GM12878 (cell line): ENCODE data around the gene IZUMO1. TPM values are rescaled to one million over a fixed set of nuclear protein-coding genes. Genes with fewer than 3 reads are reported as not detected.

Experiments used
- ATAC-seq: fragments of 200-7000 bp; cut with Tn5 transposase; 3 replicates; pipeline ENCODE4 v1.9.1; 2020; ENCODE audit warnings: mild to moderate bottlenecking, moderate library complexity
- BruUV-seq: library from RNA; stranded (reverse); fragments of 400-500 nt; replicated peaks from 2 replicates; lab custom pipeline; 2021; lab: Mats Ljungman, UMichigan
- CTCF ChIA-PET: fragments of 300-600 bp; sonication (Branson Sonifier 250); formaldehyde crosslinking; extraction: SDS; loops from one replicate; lab custom pipeline; 2021; ENCODE audit warnings: inconsistent platforms; lab: Yijun Ruan, JAX
- POLR2A ChIA-PET: fragments of 350-600 bp; formaldehyde crosslinking; extraction: SDS; loops from one replicate; lab custom pipeline; 2021; ENCODE audit warnings: inconsistent platforms; lab: Charles Lee
- RAD21 ChIA-PET: fragments of 300-600 bp; sonication (Branson Sonifier 250); formaldehyde crosslinking; loops from one replicate; lab custom pipeline; 2023; ENCODE audit warnings: antibody characterized with exemption; ENCODE audit not compliant: unreplicated experiment; lab: Charles Lee
- SMC1A ChIA-PET: fragments of 300-600 bp; sonication (Branson Sonifier 250); formaldehyde crosslinking; loops from one replicate; lab custom pipeline; 2023; ENCODE audit not compliant: unreplicated experiment, uncharacterized antibody; lab: Charles Lee
- DNase-seq: peaks from one replicate; pipeline ENCODE4 v3.0.0-alpha.2; 2011; ENCODE audit warnings: low read depth, low spot score
- FAIRE-seq: peaks from 3 replicates; lab custom pipeline; 2011; peaks lifted over from hg19 to GRCh38; lab: Jason Lieb, UNC
- H2AFZ ChIP-seq: 2 replicates; pipeline ENCODE4 v1.6.0; 2011; ENCODE audit warnings: low read depth, low read length, control low read depth; ENCODE audit not compliant: control insufficient read depth
- H3K27ac ChIP-seq: 2 replicates; pipeline ENCODE4 v1.5.1; 2011; ENCODE audit warnings: control low read depth; ENCODE audit not compliant: control insufficient read depth, insufficient read depth
- H3K27me3 ChIP-seq, 2 experiments: replicated peaks in 1 of 2; 2 replicates each; pipeline versions ENCODE4 v1.6.0 to v1.6.1; 2011; ENCODE audit warnings: low read length in 1 of 2; ENCODE audit not compliant: control insufficient read depth in 2 of 2, insufficient read depth in 2 of 2
- H3K36me3 ChIP-seq, 2 experiments: 2 replicates each; pipeline ENCODE4 v1.5.1; 2011; ENCODE audit warnings: low read length in 1 of 2; ENCODE audit not compliant: control insufficient read depth in 2 of 2, insufficient read depth in 2 of 2
- H3K4me1 ChIP-seq: 2 replicates; pipeline ENCODE4 v1.6.1; 2011; ENCODE audit warnings: mild to moderate bottlenecking, low read length, moderate library complexity, mixed read lengths; ENCODE audit not compliant: control insufficient read depth, insufficient read depth
- H3K4me2 ChIP-seq: 2 replicates; pipeline ENCODE4 v1.6.0; 2011; ENCODE audit warnings: control low read depth; ENCODE audit not compliant: control insufficient read depth, insufficient read depth
- H3K4me3 ChIP-seq: fragments of 200-600 bp; sonication (generic); 2 replicates; pipeline ENCODE4 v1.5.1; 2016
- H3K79me2 ChIP-seq: 2 replicates; pipeline ENCODE4 v1.6.0; 2011; ENCODE audit warnings: low read length; ENCODE audit not compliant: control insufficient read depth, insufficient read depth
- H3K9ac ChIP-seq: 2 replicates; pipeline ENCODE4 v1.8.0; 2011; ENCODE audit warnings: low read length, control low read depth, mixed read lengths; ENCODE audit not compliant: control insufficient read depth, insufficient read depth
- H3K9me3 ChIP-seq: replicated peaks from 3 replicates; pipeline ENCODE4 v1.5.1; 2011; ENCODE audit warnings: mild to moderate bottlenecking, low read length; ENCODE audit not compliant: control insufficient read depth, insufficient read depth
- H4K20me1 ChIP-seq: 2 replicates; pipeline ENCODE4 v1.6.0; 2011; ENCODE audit not compliant: control insufficient read depth, insufficient read depth
- ATF3 ChIP-seq: IDR thresholded peaks from 2 replicates; pipeline ENCODE4 v1.6.1; 2011; ENCODE audit warnings: low read depth, mild to moderate bottlenecking, low read length, moderate library complexity, borderline replicate concordance; ENCODE audit errors: extremely low read depth
- BHLHE40 ChIP-seq, 2 experiments: fragments of 450-650 bp in 1 of 2; IDR thresholded peaks; 2 replicates each; pipeline ENCODE4 v1.6.1; 2011 to 2017; ENCODE audit warnings: low read depth in 2 of 2, borderline replicate concordance in 1 of 2, improper control_type of control experiment in 1 of 2, low read length in 1 of 2, mild to moderate bottlenecking in 1 of 2
- DPF2 ChIP-seq: fragments of 450-650 bp; IDR thresholded peaks from 2 replicates; pipeline ENCODE4 v1.6.1; 2017; ENCODE audit warnings: mild to moderate bottlenecking
- EGR1 ChIP-seq, 2 experiments: IDR thresholded peaks; 1 replicate in 1 of 2; 2 replicates in 1 of 2; pipeline ENCODE4 v1.6.1; 2011 to 2012; ENCODE audit warnings: low read depth in 2 of 2, low read length in 2 of 2, borderline replicate concordance in 1 of 2, mild to moderate bottlenecking in 1 of 2, moderate library complexity in 1 of 2
- GATAD2B ChIP-seq: fragments of 450-650 bp; conservative IDR thresholded peaks from 2 replicates; pipeline ENCODE4 v1.6.1; 2017; ENCODE audit warnings: low read depth, mild to moderate bottlenecking, moderate library complexity
- HDGF ChIP-seq: fragments of 450-650 bp; IDR thresholded peaks from 2 replicates; pipeline ENCODE4 v1.6.1; 2016; ENCODE audit warnings: antibody characterized with exemption
- IKZF1 ChIP-seq: fragments of 450-650 bp; conservative IDR thresholded peaks from 2 replicates; pipeline ENCODE4 v1.6.1; 2017; ENCODE audit warnings: antibody characterized with exemption, mild to moderate bottlenecking
- NR2F1 ChIP-seq: fragments of 450-650 bp; conservative IDR thresholded peaks from 2 replicates; pipeline ENCODE4 v1.6.1; 2017; ENCODE audit warnings: mild to moderate bottlenecking
- RAD21 ChIP-seq: IDR thresholded peaks from 2 replicates; pipeline ENCODE4 v1.6.1; 2011; ENCODE audit warnings: mild to moderate bottlenecking, low read depth, low read length, moderate library complexity; ENCODE audit not compliant: insufficient read depth
- RFX5 ChIP-seq: IDR thresholded peaks from 2 replicates; pipeline ENCODE4 v1.6.1; 2011; ENCODE audit warnings: low read depth, low read length, improper control_type of control experiment
- SMARCA5 ChIP-seq: fragments of 450-650 bp; IDR thresholded peaks from 2 replicates; pipeline ENCODE4 v1.6.1; 2017; ENCODE audit warnings: mild to moderate bottlenecking
- SRF ChIP-seq, 2 experiments: IDR thresholded peaks; 2 replicates each; pipeline ENCODE4 v1.6.1; 2011; ENCODE audit warnings: low read depth in 2 of 2, low read length in 2 of 2, mild to moderate bottlenecking in 1 of 2, moderate library complexity in 1 of 2
- USF2 ChIP-seq: IDR thresholded peaks from 2 replicates; pipeline ENCODE4 v1.6.1; 2011; ENCODE audit warnings: low read depth, low read length, improper control_type of control experiment, borderline replicate concordance
- YBX1 ChIP-seq: fragments of 450-650 bp; IDR thresholded peaks from 2 replicates; pipeline ENCODE4 v1.6.1; 2016; ENCODE audit warnings: antibody characterized with exemption
- ZBED1 ChIP-seq: IDR thresholded peaks from 2 replicates; pipeline ENCODE4 v1.6.1; 2016; ENCODE audit warnings: borderline replicate concordance
- ZNF217 ChIP-seq: fragments of 450-650 bp; IDR thresholded peaks from 2 replicates; pipeline ENCODE4 v1.6.1; 2017; ENCODE audit warnings: antibody characterized with exemption, mild to moderate bottlenecking
- ZNF687 ChIP-seq: fragments of 450-650 bp; IDR thresholded peaks from 2 replicates; pipeline ENCODE4 v1.6.1; 2017; ENCODE audit warnings: mild to moderate bottlenecking, moderate library complexity
- WGBS: methylation state at CpG from one replicate; pipeline ENCODE4 v1.1.6; 2016; ENCODE audit warnings: low lambda C conversion rate; ENCODE audit not compliant: insufficient replicate concordance, insufficient coverage; ENCODE audit errors: missing lambda C conversion rate; 5-methylcytosine and 5-hydroxymethylcytosine counted together
- in situ Hi-C: fragments of 300-500 bp; cut with MboI; formaldehyde crosslinking; loops from 9 replicates; pipeline ENCODE4 v1.14.3; 2018; ENCODE audit warnings: mixed read lengths
- intact Hi-C: fragments of 100-400 bp; cut with micrococcal nuclease; formaldehyde crosslinking; loops from one replicate; pipeline ENCODE4 v1.14.2; 2022; ENCODE audit not compliant: unreplicated experiment
- polyA plus RNA-seq, 11 experiments: library from polyadenylated mRNA; depleted of rRNA in 4 of 11; unstranded in 6 of 11; stranded (reverse) in 5 of 11; fragments of >200 nt; fragmentation: Nextera tagmentation in 4 of 11; fragmentation: Illumina TruSeq in 1 of 11; extraction: Ambion mirVana in 4 of 11; extraction: Trizol in 1 of 11; gene quantifications; 1 replicate in 1 of 11; 2 replicates in 10 of 11; pipeline versions ENCODE4 v1.2.1 to v1.2.3, GENCODE V29; 2011 to 2016; ENCODE audit warnings: inconsistent platforms in 2 of 11, missing spikeins in 2 of 11, low read depth in 1 of 11
- total RNA-seq, 4 experiments: library from RNA; depleted of rRNA in 3 of 4; stranded (reverse); fragments of >200 nt in 3 of 4; fragmentation: Illumina TruSeq in 1 of 4; extraction: Trizol in 1 of 4; gene quantifications; 2 replicates each; pipeline versions ENCODE4 v1.2.1 to v1.2.3, GENCODE V29; 2013 to 2021
- TF ChIP-seq, protein P1 (sequence below): IDR thresholded peaks from 2 replicates; pipeline ENCODE4 v1.6.1; 2012; ENCODE audit warnings: low read depth, low read length, improper control_type of control experiment

The IZUMO1 gene
- total and polyA plus RNA-seq, 10 of the 15 experiments (the other 5 are each of a cell fraction or from before 2014, with no cell fraction given): not detected

DNA sequence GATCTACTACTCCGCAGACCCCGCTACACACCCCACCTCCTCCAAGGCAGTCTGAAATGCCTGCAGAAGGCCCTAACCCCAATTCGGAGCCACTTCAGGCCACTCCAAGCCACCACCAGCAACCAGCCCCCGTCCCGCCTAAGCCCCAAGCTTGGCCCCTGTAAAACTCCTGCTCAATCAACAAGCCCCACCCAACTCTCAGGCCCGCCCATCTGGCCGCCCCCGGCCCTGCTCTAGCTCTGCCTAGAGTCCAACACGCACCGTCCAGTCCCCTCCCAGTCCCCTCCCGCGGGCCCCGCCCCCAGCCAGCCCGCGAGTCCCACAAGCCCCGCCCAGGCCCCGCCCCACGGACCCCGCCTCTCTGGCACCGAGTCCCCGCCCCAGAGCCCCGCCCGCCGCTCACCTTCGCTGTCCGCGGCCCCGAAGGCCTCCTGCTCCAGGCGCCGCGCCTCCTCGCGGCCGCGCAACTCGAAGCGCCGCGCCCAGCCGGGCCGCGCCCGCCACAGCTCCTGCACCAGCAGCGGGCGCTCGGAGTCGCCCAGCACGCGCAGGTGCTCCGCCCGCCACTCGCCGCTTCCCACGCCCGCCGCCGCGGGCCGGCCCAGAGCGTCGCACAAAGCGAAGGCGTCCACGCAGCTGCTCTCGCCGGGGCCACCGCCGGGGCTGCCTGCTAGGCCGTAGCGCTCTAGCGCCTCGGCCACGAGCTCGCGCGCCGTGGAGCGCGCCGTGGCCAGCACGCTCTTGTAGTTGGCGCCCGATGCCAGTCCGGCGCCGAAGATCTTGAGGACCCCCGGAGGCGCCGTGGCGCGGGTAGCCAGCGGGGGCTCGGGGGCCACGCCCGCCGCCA is 7.9 kb downstream of the IZUMO1 start:
- no peaks in the 10 kb centered on the region for H3K36me3 ChIP-seq
- no peaks in the 10 kb centered on the region; the same call in 2 of the 3 replicates for H3K9me3 ChIP-seq
- no peak overlapping the region for H3K27ac ChIP-seq
- BruUV-seq: no TSS peak
- intact Hi-C loops: no loop called here
- no peaks in the 10 kb centered on the region for H4K20me1 ChIP-seq
- H2AFZ ChIP-seq: peak overlapping the region; percentile 69
- SMC1A ChIA-PET: interaction anchor here (1.1 kb wide), 1 partner anchor 18 kb away, joined by 3 read pairs; no protein-coding TSS in a partner anchor
- CTCF ChIA-PET: interaction anchor here (0.5 to 1.3 kb wide), 7 partner anchors 44 to 231 kb away, joined by 3 read pairs; no protein-coding TSS in a partner anchor
- RAD21 ChIA-PET: interaction anchor here (0.9 to 1.5 kb wide), 2 partner anchors 49 to 93 kb away, joined by 3 read pairs; partner anchors contain the start of gene CA11
- ATAC-seq (peak; percentile 96), DNase-seq (peak; percentile 11), FAIRE-seq (no peak)
- in situ Hi-C loops: no loop called here
- POLR2A ChIA-PET: no interaction called here
- H3K9ac ChIP-seq: no peak overlapping the region
- H3K79me2 ChIP-seq: no peaks in the 10 kb centered on the region
- H3K4me2 ChIP-seq: peak overlapping the region; percentile 75
- peaks cover 6 to 9% of the 10 kb centered on the region in 2 experiments; a peak in 3 of 4 replicates for H3K27me3 ChIP-seq
- 7% methylated on average over 47 of the region's 96 CpGs for WGBS
- peaks cover 5% of the 10 kb centered on the region for H3K4me1 ChIP-seq
- peak overlapping the region; percentile 44 for H3K4me3 ChIP-seq
- TF ChIP-seq RFX5 (no peak), IKZF1 (peak; percentile 54), ZNF217 (no peak), RAD21 (peak; percentile 40), HDGF (no peak), ZNF687 (peak; percentile 51), BHLHE40 (IDR thresholded peaks at IDR 0.05; ENCODE audit: borderline replicate concordance in 1 of 2, low read depth in 2 of 2, low read length in 1 of 2) (peak in 1 of 2 experiments; percentile 77; a peak in 2 of 4 replicates), EGR1 (IDR thresholded peaks at IDR 0.05; ENCODE audit: borderline replicate concordance in 1 of 2, low read depth in 2 of 2, low read length in 2 of 2) (peak in 1 of 2 experiments; percentile 11; a peak in 1 of 3 replicates), YBX1 (no peak), GATAD2B (peak; percentile 84; the same call in 1 of the 2 replicates), ZBED1 (no peak), ATF3 (no peak), SMARCA5 (no peak), SRF (IDR thresholded peaks at IDR 0.05; ENCODE audit: low read depth in 2 of 2, low read length in 2 of 2) (0 out of 4 replicates have a peak, but pooled peaks of 1 of the 2 experiments have one; percentile 6), USF2 (no peak), NR2F1 (0 out of 2 replicates have a peak, but pooled peaks have one; percentile 30), DPF2 (0 out of 2 replicates have a peak, but pooled peaks have one; percentile 47)
- TF ChIP-seq, protein P1, sequence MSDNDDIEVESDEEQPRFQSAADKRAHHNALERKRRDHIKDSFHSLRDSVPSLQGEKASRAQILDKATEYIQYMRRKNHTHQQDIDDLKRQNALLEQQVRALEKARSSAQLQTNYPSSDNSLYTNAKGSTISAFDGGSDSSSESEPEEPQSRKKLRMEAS: peak; percentile 56; the same call in 1 of the 2 replicates
